ENCODE measurements around the gene USP36. TPM values are rescaled to one million over a fixed set of nuclear protein-coding genes. Genes with fewer than 3 reads are reported as not detected.
A peak's percentile ranks its signal among the peaks of the same experiment; 100 is the strongest.

The USP36 gene
- total RNA-seq, 1 donor from 2014 or later = 21.6 TPM

GRCh38 chr17:78794399-78794798 lies 46.2 kb downstream of the USP36 start:
- no peak for TF ChIP-seq CTCF (IDR thresholded peaks at IDR 0.05; ENCODE audit: insufficient read depth, low read length, severe bottlenecking)
- Histone ChIP-seq H3K36me3 (ENCODE audit: control insufficient read depth, insufficient read depth, low read length) (peaks cover 29% of the 10 kb centered on the region), H3K4me3 (ENCODE audit: low read depth, low read length) (no peak overlapping the region), H3K27me3 (ENCODE audit: control insufficient read depth, insufficient read depth, low read length) (no peaks in the 10 kb centered on the region)
- DNase-seq (ENCODE audit: low read depth) (no peak), FAIRE-seq (no peak)

- Histone ChIP-seq H3K27me3 (ENCODE audit: control insufficient read depth, insufficient read depth, low read length) (no peaks in the 10 kb centered on the region), H3K4me3 (ENCODE audit: low read depth, low read length) (no peak overlapping the region), H3K36me3 (ENCODE audit: control insufficient read depth, insufficient read depth, low read length) (peaks cover 27% of the 10 kb centered on the region)
- FAIRE-seq = no peak
- TF ChIP-seq CTCF (IDR thresholded peaks at IDR 0.05; ENCODE audit: insufficient read depth, low read length, severe bottlenecking) = no peak
- DNase-seq (ENCODE audit: low read depth) = no peak
Measured at GRCh38 chr17:78793968-78794367, 46.6 kb downstream of the USP36 start.

- peak; percentile 68 for FAIRE-seq
- Histone ChIP-seq H3K36me3 (ENCODE audit: control insufficient read depth, insufficient read depth, low read length) (peaks cover 24% of the 10 kb centered on the region), H3K27me3 (ENCODE audit: control insufficient read depth, insufficient read depth, low read length) (no peaks in the 10 kb centered on the region), H3K4me3 (ENCODE audit: low read depth, low read length) (no peak overlapping the region)
- DNase-seq (ENCODE audit: low read depth) = no peak
- no peak for TF ChIP-seq CTCF (IDR thresholded peaks at IDR 0.05; ENCODE audit: insufficient read depth, low read length, severe bottlenecking)
Measured at GRCh38 chr17:78793415-78793814, 47.2 kb downstream of the USP36 start.

- Histone ChIP-seq H3K4me3 (ENCODE audit: low read depth, low read length) (no peak overlapping the region), H3K27me3 (ENCODE audit: control insufficient read depth, insufficient read depth, low read length) (no peaks in the 10 kb centered on the region), H3K36me3 (ENCODE audit: control insufficient read depth, insufficient read depth, low read length) (peaks cover 16% of the 10 kb centered on the region)
- no peak for TF ChIP-seq CTCF (IDR thresholded peaks at IDR 0.05; ENCODE audit: insufficient read depth, low read length, severe bottlenecking)
- peak; percentile 86 for FAIRE-seq
- DNase-seq (ENCODE audit: low read depth) = no peak
Measured at GRCh38 chr17:78791840-78792709, 48.5 kb downstream of the USP36 start.

GRCh38 chr17:78790552-78790951 lies 50.1 kb downstream of the USP36 start:
- Histone ChIP-seq H3K36me3 (ENCODE audit: control insufficient read depth, insufficient read depth, low read length) (peaks cover 6% of the 10 kb centered on the region), H3K27me3 (ENCODE audit: control insufficient read depth, insufficient read depth, low read length) (no peaks in the 10 kb centered on the region), H3K4me3 (ENCODE audit: low read depth, low read length) (no peak overlapping the region)
- FAIRE-seq (no peak), DNase-seq (ENCODE audit: low read depth) (peak; percentile 17)
- no peak for TF ChIP-seq CTCF (IDR thresholded peaks at IDR 0.05; ENCODE audit: insufficient read depth, low read length, severe bottlenecking)
